ENCODE data around the gene GGACT.
A peak's percentile ranks its signal among the peaks of the same experiment; 100 is the strongest.

GGACT gene

DNA sequence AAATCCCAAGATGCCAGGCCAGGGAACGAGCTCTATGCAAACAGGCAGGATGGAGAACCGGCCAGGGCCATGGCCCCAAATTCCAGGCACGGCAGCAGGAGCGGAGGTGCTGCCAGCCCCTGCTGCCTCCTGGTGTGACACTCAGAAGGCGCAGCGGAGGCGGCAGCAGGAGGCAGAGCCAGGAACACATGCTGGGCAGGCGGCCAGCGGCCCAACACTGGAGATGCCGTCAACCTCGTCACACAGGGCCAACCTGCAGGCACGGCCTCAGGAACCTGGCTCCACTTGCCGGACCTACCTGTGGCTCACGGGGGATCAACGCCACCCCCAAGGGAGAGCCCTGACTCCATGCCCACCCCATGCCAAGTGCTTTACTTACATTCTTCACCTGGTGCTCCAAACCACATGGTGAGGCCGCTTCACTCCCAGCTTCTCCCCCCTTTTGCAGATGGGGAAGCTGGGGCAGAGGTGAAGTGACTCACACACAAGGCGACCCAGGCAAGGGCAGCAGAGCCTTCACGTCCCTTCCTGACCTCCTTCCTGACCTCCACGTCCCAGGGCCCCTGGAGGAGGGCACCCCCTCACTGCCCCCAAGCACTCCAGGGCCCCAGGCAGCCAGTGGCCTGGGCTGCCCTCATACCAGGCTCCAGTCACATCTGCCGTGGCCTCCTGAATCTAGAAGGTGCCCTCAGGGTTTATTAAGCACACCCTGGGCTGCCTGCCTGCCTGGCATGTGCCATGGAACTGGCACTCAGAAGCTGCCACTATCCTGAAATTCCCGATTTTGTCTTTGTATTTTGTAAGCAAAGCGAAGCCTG lies 43.5 kb downstream of the GGACT start:
- no peak overlapping the region for H3K4me3 ChIP-seq (replicated peaks; ENCODE audit: low read depth, low read length)
- TF ChIP-seq, protein P1, sequence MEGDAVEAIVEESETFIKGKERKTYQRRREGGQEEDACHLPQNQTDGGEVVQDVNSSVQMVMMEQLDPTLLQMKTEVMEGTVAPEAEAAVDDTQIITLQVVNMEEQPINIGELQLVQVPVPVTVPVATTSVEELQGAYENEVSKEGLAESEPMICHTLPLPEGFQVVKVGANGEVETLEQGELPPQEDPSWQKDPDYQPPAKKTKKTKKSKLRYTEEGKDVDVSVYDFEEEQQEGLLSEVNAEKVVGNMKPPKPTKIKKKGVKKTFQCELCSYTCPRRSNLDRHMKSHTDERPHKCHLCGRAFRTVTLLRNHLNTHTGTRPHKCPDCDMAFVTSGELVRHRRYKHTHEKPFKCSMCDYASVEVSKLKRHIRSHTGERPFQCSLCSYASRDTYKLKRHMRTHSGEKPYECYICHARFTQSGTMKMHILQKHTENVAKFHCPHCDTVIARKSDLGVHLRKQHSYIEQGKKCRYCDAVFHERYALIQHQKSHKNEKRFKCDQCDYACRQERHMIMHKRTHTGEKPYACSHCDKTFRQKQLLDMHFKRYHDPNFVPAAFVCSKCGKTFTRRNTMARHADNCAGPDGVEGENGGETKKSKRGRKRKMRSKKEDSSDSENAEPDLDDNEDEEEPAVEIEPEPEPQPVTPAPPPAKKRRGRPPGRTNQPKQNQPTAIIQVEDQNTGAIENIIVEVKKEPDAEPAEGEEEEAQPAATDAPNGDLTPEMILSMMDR (IDR thresholded peaks at IDR 0.05; ENCODE audit: low read length, missing control alignments): no peak
- DNase-seq (ENCODE audit: low read depth): no peak

DNA sequence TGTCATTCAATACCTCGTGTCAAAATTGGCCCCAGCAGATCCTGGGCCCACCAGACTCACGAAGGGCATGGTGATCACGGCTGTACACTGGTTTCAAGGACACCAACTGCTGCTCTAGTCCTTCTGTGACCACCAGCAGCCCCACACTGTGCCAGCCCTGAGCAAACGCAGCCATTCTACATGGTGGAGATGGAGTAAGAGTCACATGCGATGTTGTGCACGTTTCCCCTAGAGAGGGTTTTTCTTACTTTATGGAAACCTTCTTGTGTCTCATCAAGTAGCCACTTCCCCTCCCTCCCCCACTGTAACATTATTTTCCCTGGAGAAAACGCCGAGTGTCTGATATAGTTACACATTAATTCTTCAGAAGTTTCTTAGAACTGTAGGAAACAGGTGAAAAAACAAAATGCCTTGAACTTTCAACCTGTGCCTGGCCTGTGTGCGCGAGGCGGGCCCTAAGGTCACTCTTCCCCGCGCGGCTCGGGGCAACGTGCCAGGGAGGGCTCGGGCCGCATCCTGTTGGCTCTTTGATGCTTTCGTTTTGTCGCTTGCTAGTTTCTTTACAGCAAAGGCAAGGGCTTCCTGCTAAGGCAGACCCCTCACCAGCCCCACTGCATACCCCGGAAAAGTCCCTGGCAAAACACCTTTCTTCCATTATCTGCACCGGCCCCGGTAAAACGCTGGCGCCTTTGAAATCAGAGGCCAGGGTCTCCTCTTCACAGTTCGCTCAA lies 44.6 kb downstream of the GGACT start:
- no peak for DNase-seq (ENCODE audit: low read depth)
- TF ChIP-seq, protein P1 (IDR thresholded peaks at IDR 0.05; ENCODE audit: low read length, missing control alignments): no peak
- no peak overlapping the region for H3K4me3 ChIP-seq (replicated peaks; ENCODE audit: low read depth, low read length)

DNA sequence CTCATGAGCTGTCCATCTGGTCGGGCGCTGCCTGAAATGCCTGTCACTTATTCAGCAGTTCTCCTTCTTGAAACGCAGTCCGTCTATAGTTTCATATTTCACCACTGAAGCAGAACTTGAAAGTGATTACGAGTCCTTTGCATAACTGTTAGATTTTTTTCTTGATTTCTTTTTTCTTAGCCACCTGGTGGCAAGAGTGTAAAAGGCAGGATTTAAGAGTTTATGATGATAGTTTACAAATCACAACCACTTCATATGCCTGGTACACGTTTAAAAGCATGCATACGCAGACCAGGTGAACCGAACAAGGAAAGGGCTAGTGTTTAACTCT lies 45.8 kb downstream of the GGACT start:
- no peak overlapping the region for H3K4me3 ChIP-seq (replicated peaks; ENCODE audit: low read depth, low read length)
- peak; percentile 52 for DNase-seq (ENCODE audit: low read depth)
- TF ChIP-seq, protein P1 (IDR thresholded peaks at IDR 0.05; ENCODE audit: low read length, missing control alignments): peak; percentile 56

DNA sequence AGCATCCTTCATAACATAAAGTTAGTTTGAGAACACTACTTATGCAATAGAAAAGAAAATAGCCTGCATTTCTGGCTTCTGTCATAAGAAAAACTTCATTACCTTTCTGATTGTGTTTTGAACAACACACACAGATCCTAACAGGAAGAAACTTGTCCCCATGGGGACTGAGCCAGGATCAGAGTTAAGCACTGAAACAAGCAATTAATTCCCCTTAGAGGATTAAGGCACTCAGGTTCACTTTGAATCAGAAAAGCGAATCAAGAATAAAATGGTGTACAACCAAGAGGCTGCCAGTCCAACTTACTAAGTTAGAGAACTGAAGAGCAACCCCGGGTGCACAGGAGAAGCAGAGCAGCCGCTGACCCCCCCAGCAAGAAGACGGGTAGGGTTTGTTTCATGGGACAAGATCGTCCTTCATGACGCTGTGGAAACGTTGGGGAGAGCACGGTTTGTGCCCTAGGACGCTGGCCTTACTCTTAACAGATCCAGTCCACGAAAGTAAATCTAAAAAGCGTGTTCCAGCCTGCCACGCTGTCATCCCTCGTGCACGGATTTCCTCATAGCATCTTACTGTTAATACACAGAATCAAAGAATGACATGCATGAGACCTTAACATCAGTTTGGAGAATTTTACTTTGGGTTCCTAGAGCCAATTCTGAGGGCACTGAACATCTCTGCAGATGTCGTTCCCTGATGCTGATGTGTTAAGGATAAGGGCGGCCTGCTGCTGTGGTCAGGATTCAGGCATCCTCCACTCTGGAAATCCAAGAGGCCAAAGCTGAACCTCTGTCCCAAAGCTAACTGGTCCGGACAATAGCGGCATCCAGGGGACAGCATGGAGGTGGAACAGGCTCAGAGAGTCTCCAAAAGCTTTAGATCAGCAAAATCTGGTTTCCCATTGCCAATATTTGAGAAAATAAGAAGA lies 46.4 kb downstream of the GGACT start:
- DNase-seq (ENCODE audit: low read depth): no peak
- H3K4me3 ChIP-seq (replicated peaks; ENCODE audit: low read depth, low read length): no peak overlapping the region
- TF ChIP-seq, protein P1 (IDR thresholded peaks at IDR 0.05; ENCODE audit: low read length, missing control alignments): no peak

DNA sequence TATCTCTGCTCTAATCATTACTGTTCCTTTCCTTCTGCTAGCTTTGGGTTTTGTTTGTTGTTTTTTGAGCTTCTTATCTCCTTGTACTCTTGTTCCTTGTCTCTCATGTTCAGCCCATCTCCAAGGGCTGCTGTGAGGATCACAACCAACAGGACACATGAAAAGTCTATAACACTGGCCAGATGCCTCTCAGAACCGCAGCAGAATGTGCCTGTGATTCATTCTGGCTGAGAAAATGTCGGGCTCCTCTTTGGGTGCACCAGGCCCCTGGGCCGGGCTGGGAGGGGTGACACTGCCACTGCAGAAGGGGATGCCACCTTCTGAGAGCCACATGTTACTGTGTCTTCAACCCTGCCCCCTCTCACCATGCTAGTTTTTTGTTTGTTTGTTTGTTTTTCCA lies 48.0 kb downstream of the GGACT start:
- no peak for DNase-seq (ENCODE audit: low read depth)
- TF ChIP-seq, protein P1 (IDR thresholded peaks at IDR 0.05; ENCODE audit: low read length, missing control alignments): no peak
- no peak overlapping the region for H3K4me3 ChIP-seq (replicated peaks; ENCODE audit: low read depth, low read length)

DNA sequence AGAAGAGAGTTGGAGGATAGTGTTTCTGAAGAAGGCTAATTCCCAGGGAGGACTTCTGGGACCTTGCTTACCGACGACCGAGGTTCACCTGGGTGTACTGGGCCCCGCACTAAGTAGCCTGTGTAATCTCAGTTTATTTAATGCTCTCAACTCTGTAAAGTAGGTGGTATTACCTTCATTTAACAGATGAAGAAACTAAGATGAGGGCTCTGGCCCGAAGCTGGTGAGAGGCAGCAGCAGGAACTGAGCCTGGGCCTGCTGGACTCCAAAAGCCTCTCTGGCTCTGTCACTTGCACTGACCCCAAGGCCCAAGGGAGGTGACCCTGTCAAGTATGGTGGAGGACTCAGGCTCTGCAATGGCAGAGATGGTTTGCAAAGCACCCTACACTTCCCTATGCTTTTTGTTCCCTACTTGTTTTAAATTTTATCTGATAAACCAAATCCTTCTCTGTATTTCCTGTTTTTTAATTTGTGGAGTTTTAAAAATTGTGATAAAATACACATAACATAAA lies 50.6 kb downstream of the GGACT start:
- TF ChIP-seq, protein P1 (IDR thresholded peaks at IDR 0.05; ENCODE audit: low read length, missing control alignments): no peak
- DNase-seq (ENCODE audit: low read depth): no peak
- no peak overlapping the region for H3K4me3 ChIP-seq (replicated peaks; ENCODE audit: low read depth, low read length)

All from fibroblast of pulmonary artery (primary cell).